Stomach (tissue), 9 donors: ENCODE results near the gene TRAPPC8. TPM values are rescaled to one million over a fixed set of nuclear protein-coding genes. Genes with fewer than 3 reads are reported as not detected.
"Not testable (repeated sequence)": the region's sequence is repeated elsewhere in the genome, so short reads cannot be mapped to it uniquely, and the experiment has no call there.

Source experiments
- DNase-seq, 2 donors: peaks; one replicate each; pipeline versions ENCODE4 v3.0.0 to v3.0.0-alpha.2; 2013 to 2019
- H3K27ac ChIP-seq, 5 donors: fragments of 200-600 bp in 4 of 5; sonication (generic) in 4 of 5; one replicate each; pipeline ENCODE4 v1.5.1; 2013 to 2019; ENCODE audit warnings: mild to moderate bottlenecking in 1 of 5, moderate library complexity in 1 of 5
- H3K27me3 ChIP-seq, 3 donors: fragments of 200-600 bp; sonication (generic); one replicate each; pipeline ENCODE4 v1.5.1; 2017 to 2019; ENCODE audit warnings: mixed run types in 1 of 3
- H3K36me3 ChIP-seq, 4 donors: fragments of 200-600 bp; sonication (generic); 1 replicate in 3 of 4; 2 replicates in 1 of 4; pipeline ENCODE4 v1.5.1; 2016 to 2019
- H3K4me1 ChIP-seq, 4 donors: fragments of 200-600 bp; sonication (generic); one replicate each; pipeline ENCODE4 v1.5.1; 2016 to 2019
- H3K4me3 ChIP-seq, 4 donors: fragments of 200-600 bp; sonication (generic) in 3 of 4; one replicate each; pipeline ENCODE4 v1.5.1; 2016 to 2019; ENCODE audit warnings: mild to moderate bottlenecking in 1 of 4
- H3K9me3 ChIP-seq, 4 donors: fragments of 200-600 bp; sonication (generic); one replicate each; pipeline ENCODE4 v1.5.1; 2016 to 2019
- EP300 ChIP-seq: sonication (generic); formaldehyde crosslinking; IDR thresholded peaks from one replicate; pipeline ENCODE4 v1.6.1; 2017; ENCODE audit warnings: antibody characterized with exemption
- POLR2A ChIP-seq, 4 donors: fragments of 450-650 bp; IDR thresholded peaks; one replicate each; pipeline ENCODE4 v1.6.1; 2016; ENCODE audit warnings: antibody characterized with exemption in 4 of 4, control low read depth in 2 of 4, mild to moderate bottlenecking in 1 of 4, moderate library complexity in 1 of 4
- POLR2AphosphoS5 ChIP-seq, 3 donors: sonication (generic); formaldehyde crosslinking; IDR thresholded peaks; one replicate each; pipeline ENCODE4 v1.6.1; 2016; ENCODE audit warnings: antibody characterized with exemption in 3 of 3
- WGBS, 5 donors: extraction: QIAGEN DNeasy Blood & Tissue Kit in 3 of 5; methylation state at CpG; one replicate each; pipeline versions ENCODE4 v1.1.5 to v1.1.7; 2013 to 2018; 5-methylcytosine and 5-hydroxymethylcytosine counted together
- intact Hi-C: fragments of 100-400 bp; cut with DNase I; formaldehyde crosslinking; loops from one replicate; pipeline ENCODE4 v1.15.1; 2023; ENCODE audit warnings: low total_unique reads
- polyA plus RNA-seq, 3 donors: library from polyadenylated mRNA; stranded (reverse); fragments of 200-250 nt; gene quantifications; one replicate each; pipeline ENCODE4 v1.2.3, GENCODE V29; 2013
- total RNA-seq, 5 donors: library from RNA; depleted of rRNA; stranded (reverse); fragments of >200 nt; gene quantifications; one replicate each; pipeline versions ENCODE4 v1.1.0 to v1.2.3, GENCODE V29; 2014 to 2016
- TF ChIP-seq, protein P1 (sequence below), 7 experiments: fragments of 450-650 bp in 4 of 7; fragments of 200-600 bp in 3 of 7; sonication (generic) in 3 of 7; IDR thresholded peaks; one replicate each; pipeline ENCODE4 v1.5.1; 2016 to 2019; ENCODE audit warnings: antibody characterized with exemption in 7 of 7, control low read depth in 2 of 7, mild to moderate bottlenecking in 1 of 7
- donor health status: healthy with polysubstance abuse.
- donor health status: Bipolar disorder and iron deficiency.
- donor health status: healthy.

Gene TRAPPC8
- total and polyA plus RNA-seq, 8 donors = 8.6 to 75.6 (median 37.2) TPM

DNA sequence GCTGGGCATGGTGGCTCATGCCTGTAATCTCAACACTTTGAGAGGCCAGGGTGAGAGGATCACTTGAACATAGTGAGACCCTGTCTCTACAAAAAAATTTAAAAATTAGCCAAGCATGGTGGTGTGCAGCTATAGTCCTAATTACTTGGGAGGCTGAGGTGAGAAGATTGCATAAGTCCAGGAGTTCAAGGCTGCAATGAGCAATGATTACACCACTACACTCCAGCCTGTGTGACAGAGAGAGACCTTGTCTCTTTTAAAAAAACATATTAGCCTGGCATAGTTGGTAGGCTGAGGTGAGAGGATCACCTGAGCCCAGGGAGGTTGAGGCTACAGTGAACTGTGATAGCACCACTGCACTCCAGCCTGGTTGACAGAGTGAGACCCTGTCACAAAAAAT lies 13.7 kb downstream of the TRAPPC8 start:
- H3K4me3 ChIP-seq = no peak overlapping the region
- TF ChIP-seq, protein P1, sequence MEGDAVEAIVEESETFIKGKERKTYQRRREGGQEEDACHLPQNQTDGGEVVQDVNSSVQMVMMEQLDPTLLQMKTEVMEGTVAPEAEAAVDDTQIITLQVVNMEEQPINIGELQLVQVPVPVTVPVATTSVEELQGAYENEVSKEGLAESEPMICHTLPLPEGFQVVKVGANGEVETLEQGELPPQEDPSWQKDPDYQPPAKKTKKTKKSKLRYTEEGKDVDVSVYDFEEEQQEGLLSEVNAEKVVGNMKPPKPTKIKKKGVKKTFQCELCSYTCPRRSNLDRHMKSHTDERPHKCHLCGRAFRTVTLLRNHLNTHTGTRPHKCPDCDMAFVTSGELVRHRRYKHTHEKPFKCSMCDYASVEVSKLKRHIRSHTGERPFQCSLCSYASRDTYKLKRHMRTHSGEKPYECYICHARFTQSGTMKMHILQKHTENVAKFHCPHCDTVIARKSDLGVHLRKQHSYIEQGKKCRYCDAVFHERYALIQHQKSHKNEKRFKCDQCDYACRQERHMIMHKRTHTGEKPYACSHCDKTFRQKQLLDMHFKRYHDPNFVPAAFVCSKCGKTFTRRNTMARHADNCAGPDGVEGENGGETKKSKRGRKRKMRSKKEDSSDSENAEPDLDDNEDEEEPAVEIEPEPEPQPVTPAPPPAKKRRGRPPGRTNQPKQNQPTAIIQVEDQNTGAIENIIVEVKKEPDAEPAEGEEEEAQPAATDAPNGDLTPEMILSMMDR (IDR thresholded peaks at IDR 0.05) = no peak
- TF ChIP-seq POLR2A (IDR thresholded peaks at IDR 0.05) (no peak), POLR2AphosphoS5 (IDR thresholded peaks at IDR 0.05) (no peak), EP300 (no peak)
- H3K4me1 ChIP-seq = peaks cover 0 to 18% (median 13%) of the 10 kb centered on the region in 4 donors
- H3K9me3 ChIP-seq = no peaks in the 10 kb centered on the region
- intact Hi-C loops = no loop called here
- no peaks in the 10 kb centered on the region for H3K27me3 ChIP-seq
- no peak overlapping the region for H3K27ac ChIP-seq
- DNase-seq = no peak
- H3K36me3 ChIP-seq = peaks cover 19 to 76% (median 57%) of the 10 kb centered on the region in 4 donors

DNA sequence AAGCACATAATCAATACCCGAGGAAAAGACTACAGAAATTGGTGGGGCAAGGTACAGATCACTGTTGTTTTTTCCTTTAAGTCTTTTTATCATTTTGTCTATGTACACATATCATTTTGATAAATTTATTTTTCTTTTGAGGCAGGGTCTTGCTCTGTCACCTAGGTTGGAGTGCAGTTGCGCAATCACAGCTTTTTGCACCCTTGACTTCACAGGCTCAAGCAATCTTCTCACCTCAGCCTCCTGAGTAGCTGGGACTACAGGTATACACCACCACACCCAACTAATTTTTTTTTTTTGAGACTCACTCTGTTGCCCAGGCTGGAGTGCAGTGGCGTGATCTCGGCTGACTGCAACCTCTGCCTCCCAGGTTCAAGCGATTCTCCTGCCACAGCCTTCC lies 15.9 kb downstream of the TRAPPC8 start:
- H3K36me3 ChIP-seq = peaks cover 19 to 87% (median 75%) of the 10 kb centered on the region in 4 donors
- 91 to 98% (median 96%) methylated on average over 5 of the region's 5 CpGs for WGBS, 5 donors
- intact Hi-C loops, H3K4me3 ChIP-seq, DNase-seq, H3K27me3 ChIP-seq, H3K27ac ChIP-seq, H3K9me3 ChIP-seq: not testable (repeated sequence)
- H3K4me1 ChIP-seq = peaks cover 0 to 12% (median 11%) of the 10 kb centered on the region in 4 donors

GRCh38 chr18:31920277-31920676 lies 22.7 kb downstream of the TRAPPC8 start:
- Histone ChIP-seq H3K27ac (no peak overlapping the region), H3K36me3 (peaks cover 5 to 77% (median 66%) of the 10 kb centered on the region in 4 donors), H3K9me3 (no peaks in the 10 kb centered on the region), H3K4me1 (no peaks in the 10 kb centered on the region), H3K27me3 (no peaks in the 10 kb centered on the region), H3K4me3 (no peak overlapping the region)
- WGBS, 5 donors = 95 to 98% (median 97%) methylated on average over 3 of the region's 3 CpGs
- intact Hi-C loops = no loop called here
- no peak for DNase-seq
- TF ChIP-seq, protein P1 (IDR thresholded peaks at IDR 0.05) = no peak
- TF ChIP-seq POLR2AphosphoS5 (IDR thresholded peaks at IDR 0.05) = no peak
- no peak for TF ChIP-seq POLR2A (IDR thresholded peaks at IDR 0.05)
- no peak for TF ChIP-seq EP300

- H3K4me1 ChIP-seq, intact Hi-C loops, H3K27me3 ChIP-seq, H3K9me3 ChIP-seq, H3K4me3 ChIP-seq, DNase-seq, H3K27ac ChIP-seq: not testable (repeated sequence)
- peaks cover 10 to 85% (median 72%) of the 10 kb centered on the region in 4 donors for H3K36me3 ChIP-seq
- 96 to 100% (median 98%) methylated on average over 5 of the region's 5 CpGs for WGBS, 5 donors
Measured at GRCh38 chr18:31919366-31919765, 23.6 kb downstream of the TRAPPC8 start.

- H3K27ac ChIP-seq = no peak overlapping the region
- H3K9me3 ChIP-seq = no peaks in the 10 kb centered on the region
- H3K4me3 ChIP-seq = no peak overlapping the region
- 94 to 100% (median 98%) methylated on average over 1 of the region's 1 CpG for WGBS, 5 donors
- TF ChIP-seq POLR2AphosphoS5 (IDR thresholded peaks at IDR 0.05) (no peak), EP300 (no peak), POLR2A (IDR thresholded peaks at IDR 0.05) (no peak)
- TF ChIP-seq, protein P1 (IDR thresholded peaks at IDR 0.05) = no peak
- no peak for DNase-seq
- intact Hi-C loops = no loop called here
- H3K27me3 ChIP-seq = no peaks in the 10 kb centered on the region
- H3K4me1 ChIP-seq = no peaks in the 10 kb centered on the region
- peaks cover 10 to 85% (median 70%) of the 10 kb centered on the region in 4 donors for H3K36me3 ChIP-seq
Measured at GRCh38 chr18:31918733-31919132, 24.2 kb downstream of the TRAPPC8 start.
